Heart right ventricle (tissue), 16 donors: Measurements from ENCODE around the gene PPP1CA. TPM values are rescaled to one million over a fixed set of nuclear protein-coding genes. Genes with fewer than 3 reads are reported as not detected.

Experiments used
- ATAC-seq, 8 donors: fragments of 200-7000 bp; cut with Tn5 transposase; one replicate each; pipeline ENCODE4 v1.9.1; 2020; ENCODE audit warnings: mild to moderate bottlenecking in 8 of 8, moderate library complexity in 8 of 8, moderate number of reproducible peaks in 1 of 8
- DNase-seq, 2 donors: peaks; one replicate each; pipeline ENCODE4 v3.0.0-alpha.2; 2020
- H3K27ac ChIP-seq, 10 donors: fragments of 200-600 bp; sonication (generic) in 2 of 10; one replicate each; pipeline versions ENCODE4 v1.5.0 to v1.8.0; 2020 to 2022; ENCODE audit warnings: mild to moderate bottlenecking in 3 of 10
- H3K27me3 ChIP-seq, 7 donors: fragments of 200-600 bp; one replicate each; pipeline ENCODE4 v1.8.0; 2021 to 2022; ENCODE audit warnings: mild to moderate bottlenecking in 2 of 7
- H3K36me3 ChIP-seq, 9 donors: fragments of 200-600 bp; sonication (generic) in 1 of 9; one replicate each; pipeline versions ENCODE4 v1.5.0 to v1.8.0; 2020 to 2022; ENCODE audit warnings: mild to moderate bottlenecking in 2 of 9
- H3K4me1 ChIP-seq, 9 donors: fragments of 200-600 bp; sonication (generic) in 1 of 9; one replicate each; pipeline versions ENCODE4 v1.5.0 to v1.8.0; 2020 to 2022; ENCODE audit warnings: mild to moderate bottlenecking in 4 of 9
- H3K4me3 ChIP-seq, 10 donors: fragments of 200-600 bp; sonication (generic) in 2 of 10; one replicate each; pipeline versions ENCODE4 v1.5.0 to v1.8.0; 2020 to 2022; ENCODE audit warnings: mild to moderate bottlenecking in 7 of 10, moderate library complexity in 2 of 10
- H3K9me3 ChIP-seq, 11 donors: fragments of 200-600 bp in 10 of 11; sonication (generic) in 2 of 11; one replicate each; pipeline versions ENCODE4 v1.5.0 to v1.8.0; 2013 to 2022; ENCODE audit warnings: mild to moderate bottlenecking in 2 of 11, control low read depth in 1 of 11, moderate library complexity in 1 of 11
- CTCF ChIP-seq, 9 donors: fragments of 200-600 bp; sonication (generic) in 2 of 9; IDR thresholded peaks; one replicate each; pipeline versions ENCODE4 v1.5.0 to v1.8.0; 2021 to 2022; ENCODE audit warnings: antibody characterized with exemption in 9 of 9, mild to moderate bottlenecking in 5 of 9, moderate library complexity in 1 of 9
- WGBS, 2 donors: extraction: QIAGEN DNeasy Blood & Tissue Kit; methylation state at CpG; one replicate each; pipeline ENCODE4 v1.1.7; 2013; ENCODE audit warnings: inconsistent platforms in 1 of 2; 5-methylcytosine and 5-hydroxymethylcytosine counted together
- intact Hi-C, 10 donors: fragments of 100-400 bp; cut with DNase I; formaldehyde crosslinking; loops; one replicate each; pipeline versions ENCODE4 v1.11.1 to v1.14.2; 2022
- polyA plus RNA-seq, 2 donors: library from polyadenylated mRNA; stranded (reverse); fragments of 200-250 nt; gene quantifications; one replicate each; pipeline ENCODE4 v1.2.3, GENCODE V29; 2013
- total RNA-seq, 10 donors: library from RNA; stranded (reverse); fragmentation: NEBNext Ultra II Directional in 3 of 10; extraction: Animal tissue kit (Norgen Biotek cat#: 25700) in 3 of 10; gene quantifications; one replicate each; pipeline versions ENCODE4 v1.2.1 to v1.2.4, GENCODE V29; 2021 to 2023
- donor health status: Arrhythmogenic right ventricular cardiomyopathy.
- donor health status: ischemic (EF 13 %, LVEDD 7.1; RV severe dilation, severe dysfunction).
- donor health status: healthy with polysubstance abuse.
- donor health status: DM: no; HTN: yes; CAD: no.
- donor health status: DM: no; HTN: no; CAD: no.
- donor health status: ischemic (EF 25% LVEDD 6.9; RV normal size, moderate dysfunction).
- donor health status: ischemic (EF 25% LVEDD 5.7; RV mildly dilated, moderate dysfunction).
- donor health status: healthy.
- donor health status: DM: yes; HTN: yes; CAD: no.
- donor health status: Ischemic cardiomyopathy.
- donor health status: ischemic (EF 35%, LVEDD 5.7; RV mildly dilated, moderate dysfunction).
- donor health status: nonischemic (EF 11% LVEDD 7.7; RV severe dilation, severe dysfunction).
- donor health status: DM: yes; HTN: yes; CAD: no.
- donor health status: PGD.
- donor health status: ischemic (EF 29% LVEDD 5.4; RV normal size, mild dysfunction).
- donor health status: nonischemic (EF 23%, LVEDD 6.1; RV moderate dilation, normal function).

PPP1CA gene
- total and polyA plus RNA-seq, 12 donors = 80.2 to 186 (median 103) TPM

GRCh38 chr11:67448220-67448609 lies 46.6 kb upstream of the PPP1CA start:
- no peak for ATAC-seq
- intact Hi-C loops = loop anchor here in 1 of 10 donors (10.0 kb wide), 1 partner anchor 903 kb away; the partner anchor contains the start of genes ACTN3 and ZDHHC24
- no peaks in the 10 kb centered on the region for H3K36me3 ChIP-seq
- no peaks in the 10 kb centered on the region for H3K9me3 ChIP-seq
- TF ChIP-seq CTCF (IDR thresholded peaks at IDR 0.05) = no peak
- peaks cover 0 to 48% (median 15%) of the 10 kb centered on the region in 9 donors for H3K4me1 ChIP-seq
- WGBS, 2 donors = 94 to 96% methylated on average over 7 of the region's 7 CpGs
- no peak overlapping the region for H3K4me3 ChIP-seq
- DNase-seq = no peak
- no peaks in the 10 kb centered on the region for H3K27me3 ChIP-seq
- H3K27ac ChIP-seq = no peak overlapping the region

GRCh38 chr11:67445515-67445914 lies 43.9 kb upstream of the PPP1CA start:
- Histone ChIP-seq H3K36me3 (peaks cover 0 to 19% (median 6%) of the 10 kb centered on the region in 9 donors), H3K4me1 (peaks cover 11 to 59% (median 28%) of the 10 kb centered on the region in 9 donors), H3K9me3 (no peaks in the 10 kb centered on the region), H3K27ac (no peak overlapping the region), H3K4me3 (no peak overlapping the region), H3K27me3 (no peaks in the 10 kb centered on the region)
- TF ChIP-seq CTCF (IDR thresholded peaks at IDR 0.05) = no peak
- ATAC-seq = no peak
- intact Hi-C loops = loop anchor here in 1 of 10 donors (10.0 kb wide), 1 partner anchor 901 kb away; the partner anchor contains the start of genes ACTN3 and ZDHHC24
- DNase-seq = no peak
- 84 to 85% methylated on average over 5 of the region's 5 CpGs for WGBS, 2 donors

GRCh38 chr11:67442504-67443404 lies 41.1 kb upstream of the PPP1CA start:
- intact Hi-C loops = loop anchor here in 2 of 10 donors (1.0 to 10.0 kb wide), 2 partner anchors 14 to 898 kb away; partner anchors contain the start of genes ACTN3 (in 1 of the 2), RPS6KB2 (in 1 of the 2) and ZDHHC24 (in 1 of the 2)
- peak in 3 of 8 donors; percentile 0 to 1 (median 0) for ATAC-seq
- H3K4me1 ChIP-seq = peaks cover 14 to 56% (median 40%) of the 10 kb centered on the region in 9 donors

More at GRCh38 chr11:67442504-67443404, 41.1 kb upstream of the PPP1CA start:
- no peaks in the 10 kb centered on the region for H3K27me3 ChIP-seq
- peaks cover 0 to 47% (median 8%) of the 10 kb centered on the region in 9 donors for H3K36me3 ChIP-seq
- 30 to 33% methylated on average over 45 of the region's 45 CpGs for WGBS, 2 donors
- H3K9me3 ChIP-seq = no peaks in the 10 kb centered on the region
- TF ChIP-seq CTCF (IDR thresholded peaks at IDR 0.05) = no peak
- H3K27ac ChIP-seq = peak overlapping the region; percentile 91 to 99 (median 96)
- peak overlapping the region; percentile 54 to 97 (median 83) for H3K4me3 ChIP-seq
- DNase-seq = no peak
